K562 (cell line): ENCODE measurements around the gene MACF1. TPM values are rescaled to one million over a fixed set of nuclear protein-coding genes. Genes with fewer than 3 reads are reported as not detected.

Experiments used
- YY1 ChIP-seq, 3 experiments: IDR thresholded peaks; 2 replicates each; pipeline ENCODE4 v1.6.1; 2011; ENCODE audit warnings: low read length in 2 of 3, mild to moderate bottlenecking in 2 of 3, moderate library complexity in 2 of 3, borderline replicate concordance in 1 of 3, control low read depth in 1 of 3, low read depth in 1 of 3; ENCODE audit not compliant: insufficient read depth in 3 of 3, insufficient replicate concordance in 2 of 3, control insufficient read depth in 1 of 3, insufficient read length in 1 of 3; ENCODE audit errors: extremely low read depth in 1 of 3
- ZEB2 ChIP-seq: fragments of 450-650 bp; IDR thresholded peaks from 2 replicates; pipeline ENCODE4 v1.6.1; 2016
- polyA plus RNA-seq, 8 experiments: library from polyadenylated mRNA; depleted of rRNA in 4 of 8; stranded (reverse) in 5 of 8; unstranded in 3 of 8; fragments of >200 nt; fragmentation: Nextera tagmentation in 2 of 8; fragmentation: Illumina TruSeq in 1 of 8; extraction: Ambion mirVana in 2 of 8; extraction: Trizol in 1 of 8; gene quantifications; 2 replicates each; pipeline versions ENCODE4 v1.2.1 to v1.2.3, GENCODE V29; 2011 to 2014; ENCODE audit warnings: inconsistent platforms in 1 of 8, missing spikeins in 1 of 8
- total RNA-seq, 7 experiments: library from RNA; depleted of rRNA in 6 of 7; stranded (reverse); fragments of >200 nt in 6 of 7; fragmentation: Illumina TruSeq in 2 of 7; extraction: Trizol in 2 of 7; gene quantifications; 2 replicates each; pipeline versions ENCODE4 v1.2.1 to v1.2.3, GENCODE V29; 2011 to 2021; ENCODE audit warnings: low replicate concordance in 1 of 7
- TF ChIP-seq, protein P1 (sequence below): fragments of 450-650 bp; formaldehyde crosslinking; IDR thresholded peaks from 2 replicates; pipeline ENCODE4 v1.4.0; 2020; ENCODE audit warnings: mild to moderate bottlenecking, moderate library complexity
- TF ChIP-seq, protein P2 (sequence below): fragments of 450-650 bp; IDR thresholded peaks from 2 replicates; pipeline ENCODE4 v1.6.1; 2017; ENCODE audit warnings: antibody characterized with exemption, mild to moderate bottlenecking

MACF1 gene
- total and polyA plus RNA-seq, 9 of the 15 experiments (the other 6 are each of a cell fraction or from before 2014, with no cell fraction given), result 13.2 to 232 (median 112) TPM

DNA sequence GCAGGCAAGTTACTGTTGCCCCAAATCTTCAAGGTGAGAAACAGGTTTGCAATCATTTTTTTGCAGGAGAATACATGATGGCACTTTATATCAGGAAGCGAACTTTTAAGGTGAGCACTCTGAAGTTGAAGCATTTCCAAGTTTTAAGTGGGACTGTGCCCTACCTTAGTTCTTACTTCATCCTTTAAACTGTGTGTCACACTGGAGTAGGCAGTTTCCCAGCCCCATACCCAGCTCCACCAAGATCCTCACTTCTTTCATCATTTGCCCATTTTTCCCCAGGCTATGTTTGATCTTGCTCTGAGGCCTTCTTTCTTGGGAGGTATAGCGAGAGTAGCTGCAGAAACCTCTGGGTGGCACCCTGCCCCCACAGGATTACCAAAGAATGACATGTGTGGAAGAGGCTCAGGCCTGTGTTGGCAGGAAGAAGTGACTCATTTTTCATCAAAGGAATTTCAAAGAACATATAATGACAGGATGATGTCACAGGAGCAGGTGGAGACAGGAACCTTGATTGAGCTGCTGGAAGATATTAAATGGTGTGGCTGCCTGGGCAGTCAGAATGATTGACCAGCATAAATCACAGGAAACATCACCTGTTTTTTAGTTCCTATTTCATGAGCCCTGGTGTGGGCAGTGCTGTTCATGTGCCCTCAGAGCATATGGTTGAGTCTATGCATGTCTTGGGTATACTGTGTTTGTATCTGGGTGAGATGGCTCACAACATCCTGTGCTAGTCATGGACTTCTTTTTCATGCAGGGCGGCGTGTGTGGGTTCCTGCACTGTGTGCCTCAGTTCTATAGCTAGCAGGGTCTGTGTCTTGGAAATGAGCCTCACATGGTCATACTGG lies 20.8 kb upstream of the MACF1 start (continued):
- TF ChIP-seq, protein P1, sequence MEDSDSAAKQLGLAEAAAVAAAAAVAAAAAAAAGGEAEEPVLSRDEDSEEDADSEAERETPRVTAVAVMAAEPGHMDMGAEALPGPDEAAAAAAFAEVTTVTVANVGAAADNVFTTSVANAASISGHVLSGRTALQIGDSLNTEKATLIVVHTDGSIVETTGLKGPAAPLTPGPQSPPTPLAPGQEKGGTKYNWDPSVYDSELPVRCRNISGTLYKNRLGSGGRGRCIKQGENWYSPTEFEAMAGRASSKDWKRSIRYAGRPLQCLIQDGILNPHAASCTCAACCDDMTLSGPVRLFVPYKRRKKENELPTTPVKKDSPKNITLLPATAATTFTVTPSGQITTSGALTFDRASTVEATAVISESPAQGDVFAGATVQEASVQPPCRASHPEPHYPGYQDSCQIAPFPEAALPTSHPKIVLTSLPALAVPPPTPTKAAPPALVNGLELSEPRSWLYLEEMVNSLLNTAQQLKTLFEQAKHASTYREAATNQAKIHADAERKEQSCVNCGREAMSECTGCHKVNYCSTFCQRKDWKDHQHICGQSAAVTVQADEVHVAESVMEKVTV (CRISPR knock-in tag), result peak; percentile 20; the same call in 1 of the 2 replicates
- TF ChIP-seq ZEB2, result peak; percentile 69; the same call in 1 of the 2 replicates
- TF ChIP-seq, protein P2, sequence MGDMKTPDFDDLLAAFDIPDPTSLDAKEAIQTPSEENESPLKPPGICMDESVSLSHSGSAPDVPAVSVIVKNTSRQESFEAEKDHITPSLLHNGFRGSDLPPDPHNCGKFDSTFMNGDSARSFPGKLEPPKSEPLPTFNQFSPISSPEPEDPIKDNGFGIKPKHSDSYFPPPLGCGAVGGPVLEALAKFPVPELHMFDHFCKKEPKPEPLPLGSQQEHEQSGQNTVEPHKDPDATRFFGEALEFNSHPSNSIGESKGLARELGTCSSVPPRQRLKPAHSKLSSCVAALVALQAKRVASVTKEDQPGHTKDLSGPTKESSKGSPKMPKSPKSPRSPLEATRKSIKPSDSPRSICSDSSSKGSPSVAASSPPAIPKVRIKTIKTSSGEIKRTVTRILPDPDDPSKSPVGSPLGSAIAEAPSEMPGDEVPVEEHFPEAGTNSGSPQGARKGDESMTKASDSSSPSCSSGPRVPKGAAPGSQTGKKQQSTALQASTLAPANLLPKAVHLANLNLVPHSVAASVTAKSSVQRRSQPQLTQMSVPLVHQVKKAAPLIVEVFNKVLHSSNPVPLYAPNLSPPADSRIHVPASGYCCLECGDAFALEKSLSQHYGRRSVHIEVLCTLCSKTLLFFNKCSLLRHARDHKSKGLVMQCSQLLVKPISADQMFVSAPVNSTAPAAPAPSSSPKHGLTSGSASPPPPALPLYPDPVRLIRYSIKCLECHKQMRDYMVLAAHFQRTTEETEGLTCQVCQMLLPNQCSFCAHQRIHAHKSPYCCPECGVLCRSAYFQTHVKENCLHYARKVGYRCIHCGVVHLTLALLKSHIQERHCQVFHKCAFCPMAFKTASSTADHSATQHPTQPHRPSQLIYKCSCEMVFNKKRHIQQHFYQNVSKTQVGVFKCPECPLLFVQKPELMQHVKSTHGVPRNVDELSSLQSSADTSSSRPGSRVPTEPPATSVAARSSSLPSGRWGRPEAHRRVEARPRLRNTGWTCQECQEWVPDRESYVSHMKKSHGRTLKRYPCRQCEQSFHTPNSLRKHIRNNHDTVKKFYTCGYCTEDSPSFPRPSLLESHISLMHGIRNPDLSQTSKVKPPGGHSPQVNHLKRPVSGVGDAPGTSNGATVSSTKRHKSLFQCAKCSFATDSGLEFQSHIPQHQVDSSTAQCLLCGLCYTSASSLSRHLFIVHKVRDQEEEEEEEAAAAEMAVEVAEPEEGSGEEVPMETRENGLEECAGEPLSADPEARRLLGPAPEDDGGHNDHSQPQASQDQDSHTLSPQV, result peak; percentile 56
- TF ChIP-seq YY1 (IDR thresholded peaks at IDR 0.05; ENCODE audit: borderline replicate concordance in 1 of 3, control insufficient read depth in 1 of 3, extremely low read depth in 1 of 3, insufficient read depth in 3 of 3, insufficient read length in 1 of 3, insufficient replicate concordance in 2 of 3, low read depth in 1 of 3, low read length in 2 of 3), result no peak
